UCSD-AML1 (cell line): ENCODE results near the gene UBE3D.
"Not testable (repeated sequence)": the region's sequence is repeated elsewhere in the genome, so short reads cannot be mapped to it uniquely, and the experiment has no call there.

Source experiments
- DNase-seq: peaks from one replicate; lab custom pipeline; 2025; ENCODE audit not compliant: unreplicated experiment; lab: John Stamatoyannopoulos, UW

UBE3D gene

GRCh38 chr6:82978362-82978945 is 87.2 kb downstream of the UBE3D start:
- no peak for DNase-seq

DNA sequence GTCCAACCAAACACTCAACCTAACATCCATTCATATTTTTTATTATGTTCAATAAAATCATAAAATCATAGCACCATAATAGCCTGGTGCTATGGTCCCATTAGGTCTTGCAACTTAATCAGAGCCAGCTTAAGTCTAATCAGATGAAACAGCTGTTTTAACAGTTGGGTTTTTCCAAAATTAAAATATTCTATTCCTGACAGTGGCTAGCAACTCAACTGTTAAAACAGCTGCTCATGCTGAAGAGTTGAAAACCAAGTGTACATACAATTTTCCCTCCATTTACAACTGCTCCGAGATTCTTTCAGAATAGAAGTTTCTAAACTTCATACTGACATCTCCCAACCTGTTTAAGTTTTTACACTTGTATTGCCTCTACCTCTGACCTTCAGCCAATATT is 89.5 kb downstream of the UBE3D start:
- DNase-seq, result no peak

GRCh38 chr6:82971877-82972460 is 93.7 kb downstream of the UBE3D start:
- no peak for DNase-seq

DNA sequence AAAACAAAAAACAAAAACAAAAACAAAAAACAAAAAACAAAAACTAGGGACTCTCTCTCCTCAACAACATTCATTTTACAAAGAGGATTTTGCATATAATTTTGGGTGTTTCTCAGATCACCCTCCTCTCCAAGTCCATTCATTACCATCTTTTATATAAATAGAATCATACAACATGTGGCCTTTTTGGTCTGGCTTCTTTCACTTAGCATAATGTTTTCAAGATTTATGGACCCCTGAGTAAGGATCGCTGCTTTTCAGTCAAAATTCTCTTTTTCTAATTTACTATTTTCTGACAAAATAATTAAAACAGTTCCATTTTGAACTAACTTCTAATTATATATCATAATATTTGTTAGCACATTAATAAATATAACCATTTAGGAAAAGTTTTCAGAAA is 94.8 kb downstream of the UBE3D start:
- no peak for DNase-seq

DNA sequence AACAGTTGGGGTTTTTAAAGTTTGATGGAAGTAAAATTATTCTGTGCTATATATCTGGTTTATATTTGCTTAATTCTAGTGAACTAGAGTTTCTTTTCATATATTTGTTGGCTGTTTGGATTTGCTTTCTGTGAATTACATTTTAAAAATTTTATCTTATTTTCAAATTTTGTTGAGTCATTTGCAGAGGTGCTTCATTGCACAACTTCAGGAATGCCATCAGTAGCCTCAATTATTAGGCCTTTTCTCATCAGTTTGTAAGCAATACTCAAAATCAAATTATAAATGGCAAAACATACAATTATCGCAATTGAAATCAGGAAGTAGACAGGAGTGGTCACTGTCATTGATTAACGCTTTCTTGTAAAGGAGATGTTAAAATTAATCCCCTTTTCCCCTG is 96.9 kb downstream of the UBE3D start:
- no peak for DNase-seq

DNA sequence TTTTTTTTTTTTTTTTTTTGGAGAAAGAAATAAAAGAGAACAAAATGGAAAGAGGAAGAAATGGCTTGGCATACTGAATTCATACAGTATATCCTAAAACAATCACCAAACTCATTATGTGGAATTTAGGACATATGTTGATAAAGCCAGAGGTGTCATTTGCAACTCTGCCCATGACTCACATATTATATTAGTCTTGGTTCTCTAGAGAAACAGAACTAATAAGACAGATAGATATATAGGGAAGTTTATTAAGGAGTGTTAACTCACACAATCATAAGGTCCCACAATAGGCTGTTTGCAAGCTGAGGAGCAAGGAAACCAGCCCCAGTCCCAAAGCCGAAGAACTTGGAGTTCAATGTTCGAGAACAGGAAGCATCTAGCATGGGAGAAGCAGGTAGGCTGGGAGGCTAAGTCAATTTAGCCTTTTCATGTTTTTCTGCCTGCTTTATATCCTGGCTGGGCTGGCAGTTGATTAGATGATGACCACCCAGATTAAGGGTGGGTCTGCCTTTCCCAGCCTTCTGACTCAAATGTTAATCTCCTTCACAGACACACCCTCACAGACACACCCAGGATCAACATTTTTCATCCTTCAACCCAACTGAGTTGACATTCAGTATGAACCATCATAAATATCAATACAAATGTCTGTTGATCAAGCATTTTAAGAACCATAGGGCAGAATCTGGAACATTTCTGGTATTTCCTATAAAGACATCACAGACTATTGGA is 102.3 kb downstream of the UBE3D start:
- DNase-seq, result no peak

DNA sequence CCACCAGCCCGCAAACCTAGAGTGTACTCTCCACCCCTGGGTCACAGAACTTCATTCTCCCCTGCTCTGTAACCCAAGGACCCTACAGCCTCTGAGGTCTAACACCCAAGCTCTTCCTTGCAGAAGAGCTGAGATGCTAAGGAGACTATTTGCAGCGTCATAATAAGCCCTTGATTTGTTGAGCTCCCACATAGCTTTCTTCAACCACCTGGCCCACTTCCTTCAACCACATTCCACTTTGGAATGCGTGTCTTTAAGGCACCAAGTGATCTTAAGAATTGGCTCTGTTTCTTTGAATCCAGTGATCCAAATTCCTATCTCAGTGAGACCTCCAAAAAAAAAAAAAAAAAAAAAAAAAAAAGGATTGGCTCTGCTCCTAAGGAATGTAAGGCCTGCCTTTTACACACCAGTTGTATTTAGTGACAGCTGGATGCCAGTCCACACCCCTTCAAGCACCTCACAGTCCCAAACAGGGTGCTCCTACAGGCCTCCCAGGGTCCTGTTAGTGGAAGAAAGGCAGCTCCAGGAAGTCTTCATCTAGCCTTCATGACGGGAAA is 106.2 kb downstream of the UBE3D start:
- no peak for DNase-seq

DNA sequence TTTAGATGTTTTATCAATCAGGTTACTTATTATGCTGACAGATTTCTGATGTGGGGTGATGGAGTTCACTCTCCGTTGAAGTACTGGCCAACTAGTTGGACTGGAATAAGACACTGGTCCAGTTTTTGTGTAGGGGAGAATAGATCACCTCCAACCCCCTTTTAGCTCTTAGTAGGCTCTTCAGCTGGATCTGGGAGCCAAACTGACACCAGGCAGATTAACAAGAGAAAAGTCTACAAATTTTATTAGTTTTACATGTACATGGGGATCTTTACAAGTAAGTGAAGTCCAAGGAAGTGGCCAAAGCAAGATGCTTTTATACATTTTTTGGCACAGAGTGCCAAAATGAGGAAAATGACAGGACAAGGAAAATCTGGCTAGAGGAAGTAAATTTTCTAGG is 107.1 kb downstream of the UBE3D start:
- DNase-seq, result no peak

GRCh38 chr6:82957868-82958245 is 107.8 kb downstream of the UBE3D start:
- no peak for DNase-seq

GRCh38 chr6:82957171-82957867 is 108.3 kb downstream of the UBE3D start:
- no peak for DNase-seq

- no peak for DNase-seq
Measured at GRCh38 chr6:82955841-82956240, 109.8 kb downstream of the UBE3D start.

DNA sequence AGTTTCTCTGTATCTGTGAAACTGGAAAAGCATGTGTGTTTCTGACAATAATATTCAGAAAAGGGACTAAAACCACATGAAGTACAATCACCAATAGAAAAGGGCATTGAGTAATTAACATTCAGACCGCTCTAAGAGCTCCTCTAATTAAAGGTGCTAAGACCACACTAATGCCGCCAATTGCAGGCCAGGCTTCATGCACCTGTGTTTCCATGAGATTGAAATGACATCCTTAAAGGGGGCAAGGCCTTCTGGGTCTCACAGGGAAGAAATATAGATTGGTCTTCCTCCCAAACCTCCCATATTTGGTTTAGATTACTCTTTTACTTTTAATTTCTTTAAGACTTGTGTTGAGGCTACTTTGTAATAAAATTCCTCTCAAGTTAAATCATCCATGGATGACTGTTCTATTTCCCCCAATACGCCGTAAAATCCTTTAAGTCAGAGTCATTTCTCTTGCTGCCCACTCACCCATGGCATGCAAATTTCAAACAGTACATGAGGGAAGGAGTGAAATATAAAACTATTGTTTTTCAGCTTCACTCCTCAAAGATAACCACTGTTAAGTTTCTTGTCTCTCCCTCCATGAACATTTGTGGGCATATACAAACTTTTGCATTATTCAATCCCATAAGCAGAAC is 110.6 kb downstream of the UBE3D start:
- no peak for DNase-seq

GRCh38 chr6:82954356-82954755 is 111.3 kb downstream of the UBE3D start:
- no peak for DNase-seq

GRCh38 chr6:82953871-82954270 is 111.8 kb downstream of the UBE3D start:
- no peak for DNase-seq

DNA sequence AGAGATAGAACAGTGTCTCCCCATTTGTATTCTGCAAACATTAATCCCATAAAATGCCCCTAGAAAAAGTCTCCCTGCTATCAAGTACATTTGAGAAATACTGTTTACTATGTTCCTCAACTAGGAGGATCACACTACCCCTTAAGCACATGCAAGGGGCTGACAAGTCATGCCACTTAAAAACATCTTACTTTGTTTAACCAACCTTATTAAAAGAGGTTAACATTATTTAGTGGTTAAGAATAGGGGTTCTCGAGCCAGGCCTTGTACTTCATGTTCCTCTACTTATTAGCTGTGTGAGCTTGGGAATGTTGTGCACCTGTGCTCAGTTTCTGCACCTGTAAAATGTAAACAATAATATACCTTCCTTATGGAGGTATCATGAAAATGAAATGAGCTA is 113.7 kb downstream of the UBE3D start:
- DNase-seq, result no peak

DNA sequence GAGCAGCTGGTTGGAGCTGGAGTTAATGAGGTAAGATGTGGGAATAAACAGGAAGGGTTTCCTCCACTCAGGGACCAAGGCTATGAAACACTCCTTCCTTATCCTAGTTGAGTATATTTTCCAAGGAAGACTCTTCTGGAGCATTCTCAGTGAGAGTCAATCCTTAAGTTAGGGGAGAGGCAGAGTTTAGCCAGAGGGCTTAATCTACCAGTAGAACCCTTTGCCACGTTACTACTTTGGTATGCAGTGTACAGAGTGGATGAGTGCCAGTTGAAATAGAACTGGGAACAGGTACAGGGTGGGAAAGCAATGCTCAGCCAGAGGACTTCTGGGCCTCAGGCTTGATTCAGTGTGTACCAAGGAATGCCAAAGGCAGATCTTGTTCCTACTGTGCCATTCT is 114.3 kb downstream of the UBE3D start:
- DNase-seq, result no peak

DNA sequence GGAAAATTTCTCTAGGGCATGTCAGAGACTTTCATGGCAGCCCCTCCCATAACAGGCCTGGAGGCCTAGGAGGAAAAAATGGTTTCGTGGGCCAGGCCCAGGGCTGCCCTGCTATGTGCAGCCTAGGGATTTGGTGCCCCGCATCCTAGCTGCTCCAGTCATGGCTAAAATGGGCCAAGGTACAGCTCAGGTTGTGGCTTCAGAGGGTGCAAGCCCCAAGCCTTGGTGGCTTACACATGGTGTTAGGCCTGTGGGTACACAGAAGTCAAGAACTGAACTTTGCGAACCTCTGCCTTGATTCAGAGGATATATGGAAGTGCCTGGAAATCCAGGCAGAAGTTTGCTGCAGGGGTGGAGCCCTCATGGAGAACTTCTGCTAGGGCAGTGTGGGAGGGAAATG is 134.7 kb downstream of the UBE3D start:
- DNase-seq, result not testable (repeated sequence)

GRCh38 chr6:82924799-82925535 is 140.7 kb downstream of the UBE3D start:
- no peak for DNase-seq

DNA sequence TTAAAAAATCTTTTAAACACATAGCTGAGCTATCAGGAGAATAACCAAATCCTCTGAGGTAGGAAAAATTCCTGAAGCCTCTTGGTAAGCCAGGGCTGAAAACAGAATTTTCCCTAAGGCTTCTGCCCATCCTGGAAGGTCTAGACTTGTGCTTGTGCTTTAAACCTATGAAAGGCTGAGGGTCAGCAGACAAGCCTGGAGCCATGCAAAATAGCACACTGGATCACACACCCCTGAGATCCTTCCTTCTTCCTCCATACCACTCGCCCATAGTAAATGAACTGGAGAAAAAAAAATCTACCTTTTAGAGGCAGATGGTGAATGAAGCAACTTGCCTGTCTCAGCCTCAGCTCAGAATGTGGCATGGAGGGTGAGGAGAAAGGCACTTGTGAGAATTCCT is 144.4 kb downstream of the UBE3D start:
- no peak for DNase-seq

DNA sequence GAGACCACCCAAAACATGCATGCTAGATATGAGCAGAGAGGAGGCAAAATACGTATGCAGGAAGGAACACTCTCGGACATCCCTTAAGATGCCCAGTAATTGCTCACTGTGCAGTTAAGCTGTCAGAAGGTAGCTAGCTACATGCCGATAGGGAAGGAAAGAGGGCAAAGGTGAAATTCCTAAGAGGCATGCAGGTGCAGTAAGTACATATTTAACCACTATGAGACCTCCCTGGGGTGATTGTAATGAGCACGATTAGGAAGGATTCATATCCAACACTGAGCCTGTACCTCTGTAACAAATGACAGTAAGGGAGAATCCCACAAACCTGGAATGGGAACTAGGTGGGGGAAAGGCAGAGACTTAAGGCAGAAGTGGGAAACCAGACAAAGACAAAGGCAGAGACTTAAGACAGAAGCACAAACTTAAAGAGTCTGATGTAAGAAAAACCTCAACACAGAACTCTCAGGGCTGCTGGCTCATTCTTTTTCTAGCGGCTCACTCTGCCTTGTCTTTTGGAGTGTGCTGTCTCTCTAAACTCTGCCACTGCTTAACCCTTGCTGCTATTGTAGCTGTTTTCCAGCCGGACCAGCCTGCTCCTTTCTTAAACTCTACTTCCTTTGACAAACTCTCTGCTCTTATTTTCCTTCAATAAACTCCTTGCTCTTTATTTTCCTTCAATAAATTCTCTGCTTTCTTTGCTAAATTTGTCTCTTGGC is 148.1 kb downstream of the UBE3D start:
- no peak for DNase-seq
